Karpas-422 (cell line): ENCODE data around the gene CCDC73. TPM values are rescaled to one million over a fixed set of nuclear protein-coding genes. Genes with fewer than 3 reads are reported as not detected.

Experiments
- DNase-seq: peaks from one replicate; pipeline ENCODE4 v3.0.0-alpha.2; 2015
- H2AFZ ChIP-seq: fragments of 200-600 bp; sonication (generic); 2 replicates; pipeline ENCODE4 v1.6.1; 2014; ENCODE audit warnings: antibody characterized with exemption, low read length, mixed read lengths
- H3K27ac ChIP-seq: fragments of 200-600 bp; sonication (generic); 2 replicates; pipeline ENCODE4 v1.5.1; 2014; ENCODE audit warnings: mild to moderate bottlenecking, low read length, moderate library complexity
- H3K27me3 ChIP-seq: fragments of 200-600 bp; sonication (generic); 2 replicates; pipeline ENCODE4 v1.6.1; 2014; ENCODE audit warnings: low read length, mixed read lengths
- H3K36me3 ChIP-seq: fragments of 200-600 bp; sonication (generic); 2 replicates; pipeline ENCODE4 v1.6.1; 2014; ENCODE audit warnings: low read length, mixed read lengths; ENCODE audit not compliant: insufficient read depth
- H3K4me1 ChIP-seq: fragments of 200-600 bp; sonication (generic); 2 replicates; pipeline ENCODE4 v1.6.1; 2014; ENCODE audit warnings: mild to moderate bottlenecking, low read length, mixed read lengths
- H3K4me2 ChIP-seq: fragments of 200-600 bp; sonication (generic); 2 replicates; pipeline ENCODE4 v1.6.1; 2014; ENCODE audit warnings: low read length, low read depth, mild to moderate bottlenecking; ENCODE audit not compliant: poor library complexity, severe bottlenecking
- H3K4me3 ChIP-seq: fragments of 200-600 bp; sonication (generic); 2 replicates; pipeline ENCODE4 v1.5.1; 2014; ENCODE audit warnings: mild to moderate bottlenecking, antibody characterized with exemption, low read length, mixed read lengths
- H3K79me2 ChIP-seq: fragments of 200-600 bp; sonication (generic); 2 replicates; pipeline ENCODE4 v1.6.1; 2014; ENCODE audit warnings: mild to moderate bottlenecking, low read length, mixed read lengths
- H3K9ac ChIP-seq: fragments of 200-600 bp; sonication (generic); 2 replicates; pipeline ENCODE4 v1.6.0; 2014; ENCODE audit warnings: low read length
- H3K9me2 ChIP-seq: fragments of 200-600 bp; sonication (generic), shearing (Covaris generic); replicated peaks from 2 replicates; pipeline ENCODE4 v1.6.0; 2014; ENCODE audit warnings: mild to moderate bottlenecking, low read length, moderate library complexity; ENCODE audit not compliant: insufficient read depth
- H3K9me3 ChIP-seq: fragments of 300-700, 200-600 bp; sonication (generic); 2 replicates; pipeline ENCODE4 v1.6.1; 2014; ENCODE audit warnings: low read length, mixed read lengths
- H4K20me1 ChIP-seq: fragments of 200-600 bp; sonication (generic); 2 replicates; pipeline ENCODE4 v1.6.1; 2014; ENCODE audit warnings: mild to moderate bottlenecking, antibody characterized with exemption, low read length, low read depth; ENCODE audit not compliant: insufficient read depth
- total RNA-seq: library from RNA; depleted of rRNA; stranded (reverse); fragments of >200 nt; shearing (Covaris generic); gene quantifications from 2 replicates; pipeline ENCODE4 v1.2.3, GENCODE V29; 2014; ENCODE audit warnings: low replicate concordance

Gene CCDC73
- total RNA-seq, 1 experiment from 2014 or later = 3.0 TPM

GRCh38 chr11:32698579-32698978 is 95.9 kb downstream of the CCDC73 start:
- no peaks in the 10 kb centered on the region for H3K9me3 ChIP-seq
- no peak overlapping the region for H3K4me3 ChIP-seq
- no peak for DNase-seq
- no peak overlapping the region for H3K9ac ChIP-seq
- no peaks in the 10 kb centered on the region for H3K79me2 ChIP-seq
- H3K27ac ChIP-seq = no peak overlapping the region
- H2AFZ ChIP-seq = no peak overlapping the region
- H4K20me1 ChIP-seq = no peaks in the 10 kb centered on the region
- no peaks in the 10 kb centered on the region for H3K36me3 ChIP-seq
- H3K27me3 ChIP-seq = no peaks in the 10 kb centered on the region
- H3K4me1 ChIP-seq = no peaks in the 10 kb centered on the region
- H3K9me2 ChIP-seq = no peaks in the 10 kb centered on the region
- no peak overlapping the region for H3K4me2 ChIP-seq

DNA sequence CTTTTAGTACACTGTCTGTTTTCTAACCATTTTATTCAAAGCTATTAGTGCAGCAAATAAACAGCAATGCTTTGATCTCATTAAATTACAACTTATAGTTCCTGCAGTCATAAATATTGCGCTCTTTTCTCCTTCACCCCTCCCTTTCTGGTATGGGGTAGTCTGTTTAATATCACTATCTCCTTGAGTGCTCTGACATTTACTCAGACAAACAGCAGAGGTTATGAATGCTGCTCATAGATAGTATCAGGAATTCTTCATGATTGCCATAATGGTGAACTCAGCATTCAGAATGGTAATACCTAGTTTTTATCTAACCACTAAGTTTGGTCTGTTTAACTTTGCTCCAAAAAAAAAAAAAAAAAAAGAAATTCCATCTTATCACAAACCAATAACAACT is 123.4 kb downstream of the CCDC73 start:
- H3K9ac ChIP-seq = no peak overlapping the region
- H3K4me2 ChIP-seq = no peak overlapping the region
- no peaks in the 10 kb centered on the region for H3K9me3 ChIP-seq
- H3K4me1 ChIP-seq = no peaks in the 10 kb centered on the region
- DNase-seq = no peak
- H3K79me2 ChIP-seq = no peaks in the 10 kb centered on the region
- no peaks in the 10 kb centered on the region for H3K9me2 ChIP-seq
- no peaks in the 10 kb centered on the region for H4K20me1 ChIP-seq
- H3K36me3 ChIP-seq = no peaks in the 10 kb centered on the region
- no peak overlapping the region for H3K27ac ChIP-seq
- H3K27me3 ChIP-seq = no peaks in the 10 kb centered on the region
- H3K4me3 ChIP-seq = no peak overlapping the region
- no peak overlapping the region for H2AFZ ChIP-seq

- DNase-seq = no peak
- Histone ChIP-seq H3K27me3 (no peaks in the 10 kb centered on the region), H2AFZ (no peak overlapping the region), H3K36me3 (no peaks in the 10 kb centered on the region), H3K4me3 (no peak overlapping the region), H4K20me1 (no peaks in the 10 kb centered on the region), H3K9ac (no peak overlapping the region), H3K27ac (no peak overlapping the region), H3K79me2 (no peaks in the 10 kb centered on the region), H3K9me2 (no peaks in the 10 kb centered on the region), H3K9me3 (no peaks in the 10 kb centered on the region), H3K4me2 (no peak overlapping the region), H3K4me1 (no peaks in the 10 kb centered on the region)
Observed at GRCh38 chr11:32659672-32660071, 134.8 kb downstream of the CCDC73 start.

DNA sequence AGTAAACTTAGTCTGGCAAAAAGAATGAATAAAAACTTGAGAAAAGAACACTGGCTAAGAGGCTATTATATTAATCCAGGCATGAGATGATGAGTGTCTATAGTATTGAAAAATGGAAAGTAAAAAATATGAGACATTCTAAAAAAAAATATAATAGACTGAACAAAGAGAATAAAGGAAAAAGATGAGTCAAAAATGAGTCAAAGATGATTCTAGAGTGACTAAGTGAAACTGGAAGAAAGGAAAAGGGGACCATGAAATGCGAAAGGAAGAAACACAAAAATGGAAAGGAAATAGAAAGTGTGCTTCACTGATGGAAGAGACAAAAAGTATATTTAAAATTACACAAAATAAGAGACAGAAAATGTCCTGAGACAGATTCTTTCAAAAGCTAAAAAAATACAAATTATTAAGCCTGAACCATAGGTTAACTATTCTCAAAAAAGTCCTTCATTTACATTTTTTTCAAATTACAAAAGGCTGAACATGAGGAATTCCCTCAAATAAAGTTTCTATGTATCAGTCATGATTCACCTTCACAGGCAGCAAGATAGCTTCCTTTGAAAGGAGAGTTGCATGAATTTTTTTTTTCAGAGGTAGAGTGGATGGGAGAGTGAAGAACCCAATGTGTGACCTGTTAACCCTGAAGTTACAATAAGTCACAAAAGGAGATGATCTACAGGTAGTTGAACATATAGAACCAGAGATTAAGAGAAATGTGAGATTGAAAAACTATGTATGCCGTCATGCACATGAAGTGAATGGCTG is 135.6 kb downstream of the CCDC73 start:
- no peaks in the 10 kb centered on the region for H3K79me2 ChIP-seq
- no peak overlapping the region for H3K4me3 ChIP-seq
- H4K20me1 ChIP-seq = no peaks in the 10 kb centered on the region
- DNase-seq = no peak
- no peaks in the 10 kb centered on the region for H3K27me3 ChIP-seq
- H2AFZ ChIP-seq = no peak overlapping the region
- no peaks in the 10 kb centered on the region for H3K9me3 ChIP-seq
- no peak overlapping the region for H3K4me2 ChIP-seq
- no peaks in the 10 kb centered on the region for H3K36me3 ChIP-seq
- H3K9me2 ChIP-seq = no peaks in the 10 kb centered on the region
- no peaks in the 10 kb centered on the region for H3K4me1 ChIP-seq
- H3K27ac ChIP-seq = no peak overlapping the region
- no peak overlapping the region for H3K9ac ChIP-seq

DNA sequence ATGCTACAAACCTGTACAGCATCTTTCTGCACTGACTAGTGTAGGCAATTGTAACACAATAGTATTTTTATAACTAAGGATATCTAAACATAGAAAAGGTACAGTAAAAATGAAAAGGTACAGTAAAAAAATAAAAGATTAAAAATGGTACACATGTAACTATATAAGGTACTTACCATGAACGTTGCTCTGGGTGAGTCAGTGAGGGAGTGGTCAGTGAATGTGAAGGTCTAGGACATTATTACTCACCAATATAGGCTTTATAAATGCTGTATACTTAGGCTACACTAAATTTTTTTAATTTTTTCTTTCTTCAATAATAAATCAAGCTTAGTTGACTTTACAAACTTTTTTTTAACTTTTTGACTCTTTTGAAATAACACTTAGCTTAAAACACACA is 150.9 kb downstream of the CCDC73 start:
- Histone ChIP-seq H3K27ac (no peak overlapping the region), H4K20me1 (no peaks in the 10 kb centered on the region), H3K4me1 (no peaks in the 10 kb centered on the region), H3K9me2 (no peaks in the 10 kb centered on the region), H3K4me2 (no peak overlapping the region), H3K9ac (no peak overlapping the region), H3K27me3 (no peaks in the 10 kb centered on the region), H3K9me3 (no peaks in the 10 kb centered on the region), H3K36me3 (no peaks in the 10 kb centered on the region), H3K79me2 (no peaks in the 10 kb centered on the region), H2AFZ (no peak overlapping the region), H3K4me3 (no peak overlapping the region)
- no peak for DNase-seq

GRCh38 chr11:32641361-32641760 is 153.1 kb downstream of the CCDC73 start:
- no peak for DNase-seq
- Histone ChIP-seq H3K79me2 (no peaks in the 10 kb centered on the region), H3K36me3 (no peaks in the 10 kb centered on the region), H3K4me2 (no peak overlapping the region), H4K20me1 (no peaks in the 10 kb centered on the region), H3K9me2 (no peaks in the 10 kb centered on the region), H3K27ac (no peak overlapping the region), H3K9ac (no peak overlapping the region), H3K4me3 (no peak overlapping the region), H3K27me3 (no peaks in the 10 kb centered on the region), H3K9me3 (no peaks in the 10 kb centered on the region), H3K4me1 (no peaks in the 10 kb centered on the region), H2AFZ (no peak overlapping the region)

GRCh38 chr11:32635819-32636218 is 158.6 kb downstream of the CCDC73 start:
- Histone ChIP-seq H3K4me1 (no peaks in the 10 kb centered on the region), H3K9ac (no peak overlapping the region), H3K9me2 (no peaks in the 10 kb centered on the region), H3K4me2 (no peak overlapping the region), H4K20me1 (no peaks in the 10 kb centered on the region), H2AFZ (no peak overlapping the region), H3K36me3 (no peaks in the 10 kb centered on the region), H3K27ac (no peak overlapping the region), H3K9me3 (no peaks in the 10 kb centered on the region), H3K27me3 (no peaks in the 10 kb centered on the region), H3K79me2 (no peaks in the 10 kb centered on the region), H3K4me3 (no peak overlapping the region)
- DNase-seq = no peak

DNA sequence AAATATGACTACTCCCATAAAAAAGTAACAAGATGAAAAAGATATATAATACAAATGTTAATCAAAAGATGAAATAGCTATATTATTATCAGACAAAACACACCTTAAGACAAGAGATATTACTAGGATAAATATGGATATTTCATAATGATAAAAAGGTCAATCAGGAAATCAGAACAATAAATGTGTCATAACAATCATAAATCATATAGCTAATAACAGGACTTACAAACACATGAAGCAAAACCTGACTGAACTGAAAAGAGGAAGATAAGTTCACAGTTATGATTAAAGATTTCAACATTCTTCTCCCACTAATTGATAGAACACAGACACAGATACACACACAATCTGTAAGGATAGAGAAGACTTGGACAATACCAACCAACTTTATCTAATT is 163.6 kb downstream of the CCDC73 start:
- Histone ChIP-seq H2AFZ (no peak overlapping the region), H3K4me2 (no peak overlapping the region), H3K4me3 (no peak overlapping the region), H4K20me1 (no peaks in the 10 kb centered on the region), H3K9me3 (no peaks in the 10 kb centered on the region), H3K9me2 (no peaks in the 10 kb centered on the region), H3K27me3 (no peaks in the 10 kb centered on the region), H3K4me1 (no peaks in the 10 kb centered on the region), H3K79me2 (no peaks in the 10 kb centered on the region), H3K36me3 (no peaks in the 10 kb centered on the region), H3K9ac (no peak overlapping the region), H3K27ac (no peak overlapping the region)
- no peak for DNase-seq
